ENCODE measurements around the gene HACE1.
A peak's percentile ranks its signal among the peaks of the same experiment; 100 is the strongest.

The HACE1 gene

DNA sequence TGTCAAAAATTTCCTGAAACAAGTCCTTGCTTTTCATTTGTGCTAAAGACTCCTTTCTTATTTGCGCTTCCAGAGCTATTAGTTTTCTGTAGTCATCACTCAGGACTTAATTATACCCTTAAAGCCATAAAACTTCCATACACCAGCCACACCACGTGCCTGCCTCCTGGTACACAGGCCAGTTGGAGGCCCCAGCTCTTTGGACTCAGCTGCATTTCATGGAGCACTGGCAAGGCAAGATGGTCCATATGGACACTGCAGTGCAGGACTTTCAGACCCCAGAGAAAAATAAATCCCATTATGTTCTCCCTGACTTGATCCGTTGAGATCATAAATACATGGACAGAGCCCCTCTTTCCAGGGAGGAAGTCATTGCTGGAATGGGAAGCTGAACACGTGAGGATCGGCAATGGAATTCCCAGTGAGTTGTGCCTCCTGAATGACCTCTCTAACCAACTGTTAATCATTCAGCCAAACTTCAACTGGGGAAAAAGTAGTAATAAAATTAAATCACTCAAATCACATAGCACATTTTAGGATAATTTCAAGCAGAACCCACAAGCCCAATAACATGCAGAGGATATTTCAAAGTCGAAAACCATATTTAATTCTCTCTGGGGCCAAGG, 173.1 kb downstream of the HACE1 start:
- no peak for DNase-seq

- no peak for DNase-seq
Measured at GRCh38 chr6:104685871-104686549, 173.7 kb downstream of the HACE1 start.

- no peak for DNase-seq
Measured at GRCh38 chr6:104684911-104685415, 174.8 kb downstream of the HACE1 start.

DNA sequence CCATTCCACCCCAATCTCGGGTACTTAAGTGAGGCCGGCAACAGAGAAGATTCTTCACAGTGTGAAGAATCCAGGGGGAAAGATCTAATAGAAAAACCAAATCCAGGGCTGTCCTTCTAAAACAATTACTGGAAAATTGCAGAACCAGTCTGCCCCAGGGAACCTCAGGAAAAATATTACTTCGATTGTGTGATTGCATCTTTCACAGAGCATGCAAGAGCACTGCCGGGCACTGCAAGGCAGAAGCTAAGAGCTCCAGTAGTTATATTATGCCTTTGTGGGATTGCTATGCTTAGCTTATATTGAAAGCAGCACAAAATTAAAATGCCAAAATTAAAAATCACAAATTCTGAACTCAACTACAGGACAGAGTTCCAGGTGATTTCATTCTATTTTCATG, 175.9 kb downstream of the HACE1 start:
- no peak for DNase-seq

GRCh38 chr6:104682722-104683643, 176.7 kb downstream of the HACE1 start:
- DNase-seq: peak; percentile 35 to 72

DNA sequence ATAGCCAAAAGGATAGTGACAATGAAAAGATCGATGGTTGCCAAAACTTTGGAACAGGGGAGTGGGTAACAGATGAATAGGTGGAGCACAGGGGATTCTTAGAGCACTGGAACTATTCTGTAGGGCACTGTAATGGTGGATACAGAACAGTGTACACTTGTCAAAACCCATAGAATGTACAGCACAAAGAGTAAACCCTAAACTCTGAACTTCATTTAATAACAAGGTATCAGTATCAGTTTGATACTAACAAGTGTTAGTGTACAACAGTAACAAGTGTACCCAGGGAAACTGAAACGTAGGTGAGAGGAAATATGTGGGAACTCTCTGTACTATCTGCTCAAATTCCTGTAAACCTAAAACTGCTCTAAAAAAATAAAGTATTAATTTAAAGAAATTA, 179.2 kb downstream of the HACE1 start:
- no peak for DNase-seq

- DNase-seq: no peak
Measured at GRCh38 chr6:104679971-104680370, 179.7 kb downstream of the HACE1 start.

Measured in stimulated activated CD4-positive, alpha-beta T cell treated with anti-CD3 and anti-CD28 coated beads, Interleukin-4, amount 100 ng/mL, for 4 hours (primary cell).